Tibial artery (tissue), 4 donors: Measurements from ENCODE around the gene TNFRSF8.

ENCODE experiments used
- DNase-seq, 2 donors: peaks; one replicate each; pipeline ENCODE4 v3.0.0-alpha.2; 2019
- H3K27ac ChIP-seq, 2 donors: fragments of 200-600 bp; sonication (generic) in 1 of 2; 1 replicate in 1 of 2; 2 replicates in 1 of 2; pipeline ENCODE4 v1.5.1; 2018 to 2019; ENCODE audit warnings: mild to moderate bottlenecking in 1 of 2
- H3K27me3 ChIP-seq, 2 donors: fragments of 200-600 bp; sonication (generic) in 1 of 2; one replicate each; pipeline versions ENCODE4 v1.5.1 to v1.6.0; 2016 to 2019
- H3K36me3 ChIP-seq, 3 donors: fragments of 200-600 bp; sonication (generic) in 2 of 3; one replicate each; pipeline ENCODE4 v1.5.1; 2016 to 2019; ENCODE audit warnings: mild to moderate bottlenecking in 2 of 3
- H3K4me1 ChIP-seq, 4 donors: fragments of 200-600 bp; sonication (generic) in 2 of 4; 1 replicate in 3 of 4; 2 replicates in 1 of 4; pipeline ENCODE4 v1.5.1; 2016 to 2019
- H3K4me3 ChIP-seq, 2 donors: fragments of 200-600 bp; sonication (generic) in 1 of 2; 1 replicate in 1 of 2; 2 replicates in 1 of 2; pipeline ENCODE4 v1.5.1; 2018 to 2019; ENCODE audit warnings: mild to moderate bottlenecking in 2 of 2
- H3K9me3 ChIP-seq, 3 donors: fragments of 200-600 bp; sonication (generic) in 1 of 3; one replicate each; pipeline ENCODE4 v1.5.1; 2016 to 2019
- intact Hi-C: fragments of 100-400 bp; cut with DNase I; formaldehyde crosslinking; loops from one replicate; pipeline ENCODE4 v1.15.0; 2023; ENCODE audit warnings: low total_unique reads
- TF ChIP-seq, protein P1 (sequence below), 2 experiments: fragments of 200-600 bp in 1 of 2; fragments of 450-650 bp in 1 of 2; IDR thresholded peaks; one replicate each; pipeline ENCODE4 v1.5.1; 2017 to 2019; ENCODE audit warnings: antibody characterized with exemption in 2 of 2, mild to moderate bottlenecking in 1 of 2, moderate library complexity in 1 of 2

The TNFRSF8 gene

DNA sequence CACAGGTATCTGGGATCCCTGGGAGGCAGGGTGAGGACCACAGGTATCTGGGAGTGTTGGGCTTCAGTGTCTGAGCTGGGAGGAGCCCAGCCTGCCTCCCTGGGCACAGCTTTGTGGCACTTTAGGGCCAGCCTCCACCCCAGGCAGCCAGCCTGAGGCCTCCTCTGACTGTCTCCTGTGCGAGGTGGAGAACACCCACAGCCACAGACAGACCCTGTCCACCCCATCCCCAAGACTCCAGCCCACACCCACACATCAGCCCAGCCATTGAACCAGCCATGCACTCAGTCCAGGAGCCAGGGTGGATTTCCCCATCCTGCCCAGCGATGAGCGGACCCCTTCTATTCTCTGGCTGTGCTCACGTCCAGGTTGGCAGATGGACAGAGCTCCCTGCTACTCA, 81.9 kb downstream of the TNFRSF8 start:
- TF ChIP-seq, protein P1, sequence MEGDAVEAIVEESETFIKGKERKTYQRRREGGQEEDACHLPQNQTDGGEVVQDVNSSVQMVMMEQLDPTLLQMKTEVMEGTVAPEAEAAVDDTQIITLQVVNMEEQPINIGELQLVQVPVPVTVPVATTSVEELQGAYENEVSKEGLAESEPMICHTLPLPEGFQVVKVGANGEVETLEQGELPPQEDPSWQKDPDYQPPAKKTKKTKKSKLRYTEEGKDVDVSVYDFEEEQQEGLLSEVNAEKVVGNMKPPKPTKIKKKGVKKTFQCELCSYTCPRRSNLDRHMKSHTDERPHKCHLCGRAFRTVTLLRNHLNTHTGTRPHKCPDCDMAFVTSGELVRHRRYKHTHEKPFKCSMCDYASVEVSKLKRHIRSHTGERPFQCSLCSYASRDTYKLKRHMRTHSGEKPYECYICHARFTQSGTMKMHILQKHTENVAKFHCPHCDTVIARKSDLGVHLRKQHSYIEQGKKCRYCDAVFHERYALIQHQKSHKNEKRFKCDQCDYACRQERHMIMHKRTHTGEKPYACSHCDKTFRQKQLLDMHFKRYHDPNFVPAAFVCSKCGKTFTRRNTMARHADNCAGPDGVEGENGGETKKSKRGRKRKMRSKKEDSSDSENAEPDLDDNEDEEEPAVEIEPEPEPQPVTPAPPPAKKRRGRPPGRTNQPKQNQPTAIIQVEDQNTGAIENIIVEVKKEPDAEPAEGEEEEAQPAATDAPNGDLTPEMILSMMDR (IDR thresholded peaks at IDR 0.05) = no peak
- Histone ChIP-seq H3K27me3 (no peaks in the 10 kb centered on the region), H3K4me3 (no peak overlapping the region), H3K4me1 (peaks cover 0 to 13% (median 5%) of the 10 kb centered on the region in 4 donors), H3K27ac (no peak overlapping the region), H3K9me3 (peaks cover 0 to 5% (median 5%) of the 10 kb centered on the region in 3 donors), H3K36me3 (no peaks in the 10 kb centered on the region)
- DNase-seq = no peak
- intact Hi-C loops = loop anchor here (5.0 kb wide), 1 partner anchor 1408 kb away; no protein-coding TSS in a partner anchor

- Histone ChIP-seq H3K36me3 (no peaks in the 10 kb centered on the region), H3K9me3 (peaks cover 0 to 7% (median 5%) of the 10 kb centered on the region in 3 donors), H3K4me3 (no peak overlapping the region), H3K27me3 (no peaks in the 10 kb centered on the region), H3K27ac (no peak overlapping the region), H3K4me1 (peaks cover 0 to 13% (median 5%) of the 10 kb centered on the region in 4 donors)
- TF ChIP-seq, protein P1 (IDR thresholded peaks at IDR 0.05) = no peak
- no peak for DNase-seq
- intact Hi-C loops = loop anchor here (5.0 kb wide), 1 partner anchor 1408 kb away; no protein-coding TSS in a partner anchor
Observed at GRCh38 chr1:12145616-12146342, 82.7 kb downstream of the TNFRSF8 start.

- Histone ChIP-seq H3K27ac (no peak overlapping the region), H3K27me3 (no peaks in the 10 kb centered on the region), H3K36me3 (no peaks in the 10 kb centered on the region), H3K9me3 (peaks cover 0 to 7% (median 5%) of the 10 kb centered on the region in 3 donors), H3K4me1 (peaks cover 0 to 13% (median 5%) of the 10 kb centered on the region in 4 donors), H3K4me3 (no peak overlapping the region)
- TF ChIP-seq, protein P1 (IDR thresholded peaks at IDR 0.05) = no peak
- no peak for DNase-seq
- intact Hi-C loops = loop anchor here (5.0 kb wide), 1 partner anchor 1409 kb away; no protein-coding TSS in a partner anchor
Observed at GRCh38 chr1:12146343-12147112, 83.4 kb downstream of the TNFRSF8 start.

GRCh38 chr1:12147201-12147701, 84.1 kb downstream of the TNFRSF8 start:
- no peak for DNase-seq

More at GRCh38 chr1:12147201-12147701, 84.1 kb downstream of the TNFRSF8 start:
- Histone ChIP-seq H3K9me3 (peaks cover 0 to 7% (median 5%) of the 10 kb centered on the region in 3 donors), H3K4me1 (peaks cover 0 to 13% (median 5%) of the 10 kb centered on the region in 4 donors), H3K4me3 (no peak overlapping the region), H3K36me3 (no peaks in the 10 kb centered on the region), H3K27me3 (no peaks in the 10 kb centered on the region), H3K27ac (no peak overlapping the region)
- TF ChIP-seq, protein P1 (IDR thresholded peaks at IDR 0.05) = no peak
- intact Hi-C loops = loop anchor here (5.0 kb wide), 1 partner anchor 1410 kb away; no protein-coding TSS in a partner anchor
